Femur (tissue), 1 donor: ENCODE measurements around the gene ADCY2.

Experiments used
- DNase-seq: peaks from one replicate; pipeline ENCODE4 v3.0.0-alpha.2; 2017

The ADCY2 gene

DNA sequence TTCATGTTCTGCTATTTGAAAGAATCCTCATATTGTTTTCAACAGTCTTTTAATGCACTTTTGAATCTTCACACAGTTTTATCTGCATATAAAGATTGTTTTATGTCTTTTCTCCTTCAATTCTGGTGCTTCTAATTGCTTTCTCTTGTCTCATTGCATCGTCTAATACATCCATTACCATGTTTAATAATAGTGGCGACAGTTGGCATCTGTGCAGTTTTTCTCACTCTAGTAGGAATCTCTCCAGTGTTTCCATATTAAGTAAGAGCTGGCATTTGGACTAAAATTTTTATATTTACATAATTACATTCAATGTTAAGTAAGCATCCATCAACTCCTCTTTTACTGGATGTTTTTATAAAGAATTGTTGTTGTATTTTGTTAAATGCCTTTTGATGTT lies 49.9 kb downstream of the ADCY2 start:
- no peak for DNase-seq

DNA sequence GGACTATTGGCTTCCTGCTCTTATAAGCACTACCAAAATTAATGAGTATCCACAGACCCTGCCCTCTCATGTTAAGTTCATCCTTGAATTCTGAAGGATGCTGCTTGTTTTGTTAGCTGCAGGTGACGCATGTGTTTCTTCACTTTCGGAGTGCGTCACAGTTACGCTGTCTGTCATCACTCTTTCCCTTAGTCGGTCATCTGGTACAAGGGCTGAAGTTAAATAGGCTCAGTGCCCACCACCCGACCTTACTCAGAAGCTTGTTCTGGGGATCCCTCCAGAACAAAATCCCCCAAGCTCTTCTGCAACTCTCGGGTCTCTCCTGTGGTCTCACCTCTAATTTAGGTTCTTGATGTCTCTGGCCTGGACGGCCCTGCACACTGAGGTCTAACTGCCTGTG lies 51.0 kb downstream of the ADCY2 start:
- DNase-seq, result no peak

DNA sequence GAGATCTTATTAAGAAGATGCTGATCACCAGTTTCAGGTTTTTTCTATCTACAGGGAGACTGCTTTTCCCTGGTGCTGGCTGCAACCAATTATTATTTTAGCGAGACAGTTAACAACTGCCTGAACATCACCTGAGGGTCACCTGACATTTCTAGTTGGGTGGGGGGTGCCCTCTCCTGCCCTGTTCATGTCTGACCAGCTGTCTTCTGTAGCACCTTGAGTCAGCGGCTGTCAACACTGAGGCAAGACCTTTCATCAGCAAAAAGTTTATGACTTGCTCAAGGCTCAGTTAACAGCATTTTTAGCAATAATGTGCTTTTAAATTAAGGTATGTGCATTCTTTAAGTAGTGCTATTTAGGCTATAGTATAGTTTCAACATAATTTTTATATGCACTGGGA lies 58.0 kb downstream of the ADCY2 start:
- no peak for DNase-seq

DNA sequence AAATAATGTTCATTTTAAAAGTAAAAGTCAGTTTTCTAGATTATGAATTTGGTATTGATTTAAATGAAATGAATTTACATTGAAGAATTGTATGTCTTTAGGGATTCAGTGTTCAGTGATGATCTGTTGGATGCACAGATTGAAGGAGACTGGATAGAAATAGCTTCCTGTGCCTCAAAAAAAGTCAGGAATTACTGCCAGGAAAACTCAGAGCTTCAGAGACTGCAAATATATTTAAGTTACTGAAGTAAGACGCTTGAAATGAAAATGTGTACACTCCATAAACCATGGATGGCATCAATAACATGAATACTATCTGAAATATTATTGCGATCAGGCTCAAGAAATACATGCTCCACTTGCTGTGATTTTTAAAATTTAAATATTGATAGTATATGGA lies 60.3 kb downstream of the ADCY2 start:
- DNase-seq, result no peak

DNA sequence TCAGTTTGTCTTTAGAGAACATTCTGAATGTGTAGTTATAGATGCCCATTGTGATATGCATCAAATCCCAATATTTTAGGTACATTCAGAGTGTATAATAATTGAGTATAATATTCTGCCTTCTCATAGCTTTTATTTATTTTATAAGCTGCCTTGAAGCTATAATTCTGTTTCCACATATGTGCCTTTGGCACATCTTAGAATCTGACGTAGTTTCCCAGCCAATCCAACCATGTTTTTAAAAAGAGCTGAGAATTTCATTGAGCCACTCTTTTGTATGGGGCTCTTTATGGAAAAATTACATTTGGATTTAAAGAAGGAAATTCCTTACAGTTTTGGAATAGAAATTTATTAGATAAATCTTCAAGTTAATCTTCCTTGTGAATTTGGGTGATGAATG lies 65.4 kb downstream of the ADCY2 start:
- DNase-seq, result no peak

DNA sequence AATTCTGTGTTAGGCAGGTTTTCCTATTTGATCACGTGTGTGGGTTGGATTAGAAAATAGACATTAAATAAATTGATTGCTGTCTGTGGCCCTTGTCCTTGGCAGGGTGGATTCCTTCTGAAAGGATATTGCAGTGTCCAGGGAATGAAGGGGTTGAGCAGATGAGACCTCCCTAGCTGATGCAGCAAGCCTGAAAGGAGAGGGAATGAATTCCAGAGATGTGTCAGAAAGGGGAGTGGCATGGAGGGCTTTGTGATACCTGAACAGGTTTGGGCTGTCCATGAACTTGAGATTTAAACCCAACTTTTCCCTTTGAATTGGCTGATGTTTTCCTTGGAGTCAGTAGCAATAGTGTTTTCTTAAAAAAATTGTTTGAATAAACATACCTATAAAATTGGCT lies 66.8 kb downstream of the ADCY2 start:
- DNase-seq, result no peak

DNA sequence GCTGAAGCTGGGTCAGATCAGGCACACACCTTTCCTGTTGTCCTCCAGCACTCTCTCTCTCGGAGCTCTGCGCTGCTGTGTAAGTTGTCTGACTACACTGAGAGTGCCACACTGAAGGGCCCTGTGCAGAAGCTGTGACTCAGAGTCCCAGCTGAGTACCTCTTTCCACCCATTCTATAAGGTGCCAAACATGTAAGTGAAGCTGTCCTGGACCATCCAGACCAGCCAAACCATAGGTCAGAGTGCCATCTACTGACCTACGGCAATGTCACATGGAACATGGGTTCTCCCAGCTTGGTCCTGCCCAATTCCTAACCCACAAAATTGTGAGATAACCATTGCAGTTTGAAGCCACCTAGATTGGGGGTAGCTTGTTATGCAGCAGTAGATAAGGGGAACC lies 68.2 kb downstream of the ADCY2 start:
- DNase-seq, result no peak

DNA sequence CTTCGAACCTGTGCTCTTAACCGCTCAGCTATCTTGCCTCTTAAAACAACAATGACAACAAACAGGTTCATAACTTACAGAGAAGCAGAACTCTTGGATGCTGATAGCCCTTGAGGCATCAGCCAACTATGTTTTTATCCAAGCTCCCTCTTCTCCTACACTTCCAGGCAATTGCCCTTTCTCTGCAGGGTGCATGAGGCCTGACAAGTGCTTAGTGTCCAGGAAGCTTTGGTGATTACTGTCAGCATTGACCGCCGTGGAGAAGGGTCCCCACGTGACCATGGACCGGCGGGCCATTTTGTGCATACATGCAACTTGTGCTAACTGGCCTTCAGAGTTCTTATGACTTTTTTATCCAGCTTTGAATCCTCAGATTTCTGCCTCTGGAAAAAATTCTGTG lies 71.2 kb downstream of the ADCY2 start:
- DNase-seq, result no peak

DNA sequence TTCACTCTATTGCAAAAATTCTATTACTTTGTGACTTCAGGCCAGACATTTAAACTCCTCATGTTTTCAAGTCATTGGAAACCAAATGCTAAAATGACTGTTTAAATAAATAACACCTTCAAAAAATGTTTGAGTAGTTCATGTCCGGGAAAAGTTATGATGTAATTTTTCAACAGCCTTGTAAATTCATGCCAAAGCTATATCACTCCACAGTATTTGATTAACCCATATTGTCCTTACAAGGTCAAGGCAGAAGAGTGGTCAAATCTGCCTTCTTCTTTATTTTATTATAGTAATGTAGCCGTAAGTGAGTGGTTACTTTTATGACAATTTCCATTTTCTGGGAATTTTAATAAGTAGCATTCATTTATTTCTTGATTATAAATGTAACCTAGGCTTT lies 72.8 kb downstream of the ADCY2 start:
- no peak for DNase-seq

DNA sequence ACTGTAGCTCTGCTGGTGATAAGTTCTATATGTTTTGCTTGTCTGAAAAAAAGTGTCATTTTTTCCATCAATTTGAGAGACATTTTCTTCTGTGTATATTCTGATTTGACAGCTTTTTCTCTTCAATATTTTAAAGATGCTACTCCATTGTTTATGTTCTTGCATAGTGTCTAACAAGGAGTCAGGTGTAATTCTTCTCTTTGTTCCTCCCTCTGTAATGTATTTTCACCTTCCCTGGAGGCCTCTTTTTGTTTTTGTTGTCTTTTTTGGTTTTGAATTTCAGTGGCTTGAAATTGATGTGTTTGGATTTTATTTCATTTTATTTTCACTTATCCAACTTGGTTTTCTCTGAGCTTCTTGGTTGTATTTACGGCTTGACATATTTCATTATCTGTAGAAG lies 75.8 kb downstream of the ADCY2 start:
- DNase-seq, result no peak

DNA sequence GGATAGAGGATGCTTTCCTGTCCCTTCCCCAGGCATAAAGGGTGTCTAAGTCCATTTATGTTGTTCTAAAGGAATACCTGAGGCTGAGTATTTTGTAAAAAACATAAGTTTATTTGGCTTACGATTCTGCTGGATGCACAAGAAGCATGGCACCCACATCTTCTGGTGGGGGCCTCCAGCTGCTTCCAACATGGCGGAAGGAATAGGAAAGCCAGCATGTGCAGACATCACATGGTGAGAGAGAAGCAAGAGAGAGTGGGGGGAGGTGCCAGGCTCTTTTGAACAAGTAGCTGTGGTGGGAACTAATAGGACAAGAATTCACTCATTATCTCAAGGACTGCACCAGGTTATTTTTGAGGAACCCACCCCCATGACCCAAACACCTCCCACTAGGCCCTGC lies 77.2 kb downstream of the ADCY2 start:
- DNase-seq, result no peak

DNA sequence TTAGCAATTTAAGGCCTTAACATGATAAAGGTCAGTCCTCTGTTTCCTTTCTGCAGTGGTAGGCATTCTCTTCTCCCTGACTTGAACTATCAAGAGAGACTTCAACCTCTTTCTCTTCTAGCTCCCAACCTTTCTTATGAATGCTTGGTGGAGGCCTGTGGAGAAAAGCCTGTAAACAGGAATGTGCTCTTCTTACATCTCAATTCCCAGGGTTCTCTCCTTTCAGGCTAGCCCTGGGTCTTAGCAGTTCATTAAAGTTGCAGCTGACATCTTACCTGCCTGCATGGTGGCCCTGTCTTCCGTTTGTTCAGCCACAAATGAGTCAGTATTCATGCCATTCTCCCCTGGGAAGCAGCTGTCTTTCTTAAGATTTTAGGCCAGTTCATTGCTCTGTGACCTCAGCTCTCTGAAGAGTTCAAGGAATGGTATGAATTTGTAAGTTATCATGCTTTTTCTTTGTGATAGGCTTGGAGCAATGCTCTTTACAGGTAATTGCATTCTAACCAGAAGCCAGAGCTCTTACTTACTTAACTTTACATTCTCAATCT lies 77.8 kb downstream of the ADCY2 start:
- DNase-seq, result no peak

DNA sequence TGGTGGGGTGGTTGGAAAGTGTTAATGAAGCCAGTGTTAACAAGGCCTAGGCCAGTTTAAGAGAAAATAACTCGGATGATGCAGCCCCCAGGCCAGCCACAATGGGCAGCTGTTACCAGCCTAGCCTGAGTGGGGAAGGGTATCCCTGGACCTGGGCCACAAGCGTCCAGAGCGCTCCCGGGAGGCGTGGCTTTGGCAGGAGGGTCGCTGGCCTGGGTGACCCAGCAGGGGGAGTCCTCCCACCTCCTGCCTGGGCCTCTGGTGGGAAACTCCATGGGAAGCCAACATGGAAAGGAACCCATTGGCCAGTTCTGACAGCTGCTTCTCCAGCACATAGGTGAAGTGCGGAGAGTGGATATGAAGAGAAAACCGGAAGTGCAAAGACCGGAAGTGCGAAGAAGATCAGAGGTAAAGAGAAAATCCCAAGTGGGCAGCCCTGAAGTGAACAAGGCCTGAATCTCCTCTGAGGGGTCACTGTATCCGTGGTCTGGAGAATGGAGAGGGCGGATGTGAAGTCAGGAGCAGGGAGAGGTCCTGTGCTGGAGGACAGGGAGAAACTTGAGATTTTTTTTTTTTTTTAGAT lies 79.0 kb downstream of the ADCY2 start:
- DNase-seq, result no peak

DNA sequence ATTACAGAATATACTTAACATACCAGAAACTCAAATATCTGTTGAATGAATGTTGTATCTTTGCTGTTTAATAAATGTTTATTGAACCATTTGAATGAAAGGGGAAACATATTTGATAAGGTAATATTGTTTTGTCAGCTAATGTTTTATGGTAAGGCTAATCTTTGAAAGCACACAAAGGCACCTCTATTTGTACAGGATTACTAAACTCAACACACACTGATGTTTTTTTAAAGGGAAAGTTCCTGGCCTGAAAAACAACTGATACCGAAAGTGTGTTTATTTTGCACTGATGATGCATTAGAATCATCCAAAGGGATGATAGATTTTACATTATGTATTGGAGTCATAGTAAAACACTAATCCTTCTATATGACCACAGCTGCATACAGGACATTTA lies 82.5 kb downstream of the ADCY2 start:
- DNase-seq, result no peak

DNA sequence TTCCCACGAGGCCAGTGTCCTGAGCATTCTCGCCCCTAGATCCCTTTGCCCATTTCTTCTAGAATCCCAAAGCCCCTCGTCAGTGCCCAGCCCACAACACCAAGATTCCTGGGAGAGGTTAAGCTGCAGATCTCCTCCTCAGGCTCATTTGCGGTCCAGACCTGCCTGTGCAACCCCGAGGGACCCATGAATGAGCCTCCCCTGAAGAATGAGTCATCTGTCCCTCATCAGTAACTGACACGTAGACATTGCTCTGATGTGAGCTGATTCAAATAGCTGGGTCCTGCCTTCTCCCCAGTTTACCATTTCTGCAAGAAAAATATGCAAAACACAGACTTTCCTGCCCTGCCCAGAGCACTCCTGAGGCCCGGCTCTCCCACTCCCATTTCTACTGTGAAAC lies 92.8 kb downstream of the ADCY2 start:
- no peak for DNase-seq

DNA sequence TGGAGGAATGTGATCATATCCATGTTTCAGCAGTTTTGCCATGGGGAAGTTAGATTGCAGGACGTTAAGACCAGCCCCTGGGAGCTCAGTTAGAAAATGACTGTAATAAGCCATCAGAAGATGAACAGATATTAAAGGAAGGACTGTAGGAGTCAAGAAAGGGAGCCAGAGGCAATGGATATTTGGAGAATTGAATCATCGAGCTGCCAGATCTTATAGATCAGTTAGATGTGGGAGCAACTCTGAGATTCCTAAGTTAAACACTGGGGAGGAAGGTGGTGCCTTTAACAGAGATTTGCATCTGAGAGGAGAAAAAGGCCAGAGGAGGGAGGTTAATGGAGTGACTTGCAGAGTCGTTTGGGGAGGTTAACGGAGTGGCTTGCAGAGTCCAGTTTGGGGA lies 96.4 kb downstream of the ADCY2 start:
- no peak for DNase-seq

DNA sequence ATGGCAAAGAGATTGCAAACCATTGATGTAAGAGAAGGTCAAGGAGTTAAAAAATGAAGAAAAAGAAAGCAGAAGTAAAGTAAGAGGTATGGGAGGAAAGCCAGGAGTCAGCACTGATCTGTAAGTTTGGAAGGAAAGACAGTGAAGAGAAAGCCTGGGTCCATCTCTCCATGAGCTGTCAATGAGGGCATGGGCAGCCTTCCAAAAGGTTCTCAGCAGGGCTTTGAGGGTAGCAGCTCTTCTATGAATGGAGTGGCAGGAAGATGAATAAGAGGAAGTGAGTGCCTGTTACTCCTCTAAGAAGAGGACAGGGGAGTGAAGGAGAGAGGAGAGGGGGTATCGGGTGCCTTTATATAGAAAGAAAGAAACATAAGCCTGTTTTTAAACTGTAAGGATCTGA lies 97.1 kb downstream of the ADCY2 start:
- no peak for DNase-seq

DNA sequence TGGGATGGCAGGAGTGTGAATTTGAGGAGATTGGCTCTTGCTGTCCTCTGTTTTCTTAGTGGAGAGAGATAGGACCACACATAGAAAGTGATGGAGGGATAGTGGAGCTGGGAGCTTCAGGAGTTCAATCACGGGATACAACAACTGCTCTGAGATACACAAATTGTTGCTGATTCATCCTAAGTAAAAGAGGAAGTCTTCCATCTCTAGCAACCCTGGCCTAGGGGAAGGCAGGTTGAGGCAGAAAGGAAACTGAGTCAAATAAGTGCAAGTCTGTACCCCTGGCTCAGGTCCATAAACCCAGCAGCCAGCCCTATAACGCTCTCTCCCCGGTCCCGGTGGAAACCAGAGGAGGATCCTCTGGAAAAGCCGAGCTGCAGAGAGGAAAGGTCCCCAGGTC lies 97.7 kb downstream of the ADCY2 start:
- no peak for DNase-seq

DNA sequence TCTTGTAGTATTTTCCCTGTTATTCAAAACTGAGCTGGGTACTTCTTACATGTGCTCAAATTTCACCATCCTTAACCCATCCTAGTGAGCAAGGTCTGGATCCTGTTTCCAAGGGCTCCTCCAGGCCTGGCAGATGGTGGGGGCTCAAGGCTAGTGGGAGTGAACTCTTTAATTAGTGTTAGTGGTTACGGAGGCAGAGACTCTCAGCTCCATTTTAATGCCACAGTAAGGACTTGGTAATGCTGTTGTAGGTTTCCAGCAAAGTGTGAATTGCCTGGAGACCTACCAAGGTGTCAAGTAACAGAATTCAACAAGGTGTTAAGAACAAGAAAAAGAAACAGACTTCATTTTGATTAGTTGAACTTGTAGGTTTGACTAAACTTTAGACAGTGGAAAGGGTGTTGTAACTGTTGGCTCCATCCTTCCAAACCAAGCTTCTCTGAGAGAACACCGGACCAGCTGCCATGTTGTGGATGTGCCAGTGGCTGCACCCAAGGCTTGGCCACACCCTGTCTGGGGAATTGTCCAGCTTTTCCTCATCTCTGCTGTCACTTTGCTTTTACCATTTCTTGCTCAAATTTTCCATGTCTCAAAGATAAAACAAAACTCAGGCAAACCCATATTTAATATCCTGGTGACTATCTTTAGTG lies 98.7 kb downstream of the ADCY2 start:
- DNase-seq, result no peak

DNA sequence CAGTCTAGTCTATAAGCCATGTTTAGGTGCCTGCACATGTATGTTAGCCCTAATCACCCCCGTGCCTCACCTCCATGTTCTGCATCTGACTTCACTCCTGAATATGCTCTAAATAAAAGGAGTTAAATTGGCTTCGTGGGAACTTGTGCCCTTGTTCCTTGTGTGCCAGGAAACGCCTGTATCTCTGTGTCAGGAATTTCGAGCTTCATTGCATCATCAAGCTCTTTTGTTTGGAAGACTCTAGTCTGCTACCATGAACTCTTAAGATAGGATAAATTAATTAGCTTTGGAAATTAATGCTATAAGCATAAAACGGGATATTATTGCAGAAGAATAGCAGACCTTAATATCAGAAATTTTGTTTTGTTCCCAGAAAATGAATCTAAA lies 99.2 kb downstream of the ADCY2 start:
- DNase-seq, result no peak

DNA sequence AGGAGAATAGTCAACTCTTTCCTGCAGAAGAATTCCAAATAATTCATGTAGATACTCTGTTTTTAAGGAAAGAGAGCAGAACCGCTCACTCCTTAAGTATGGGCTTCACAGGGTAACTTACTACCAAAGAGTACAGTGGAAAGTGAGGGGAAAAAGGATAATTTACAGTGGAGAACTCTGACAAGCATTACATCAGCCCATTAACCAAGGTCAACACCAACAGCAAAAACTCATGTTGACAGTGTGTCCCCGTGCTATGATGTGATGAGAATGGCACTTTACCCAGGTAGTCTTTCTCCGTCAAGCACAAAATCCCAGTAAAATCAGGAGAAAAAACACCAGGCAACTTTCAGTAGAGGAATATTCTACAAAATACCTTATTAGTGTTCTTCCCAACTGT lies 104.3 kb downstream of the ADCY2 start:
- DNase-seq, result no peak

DNA sequence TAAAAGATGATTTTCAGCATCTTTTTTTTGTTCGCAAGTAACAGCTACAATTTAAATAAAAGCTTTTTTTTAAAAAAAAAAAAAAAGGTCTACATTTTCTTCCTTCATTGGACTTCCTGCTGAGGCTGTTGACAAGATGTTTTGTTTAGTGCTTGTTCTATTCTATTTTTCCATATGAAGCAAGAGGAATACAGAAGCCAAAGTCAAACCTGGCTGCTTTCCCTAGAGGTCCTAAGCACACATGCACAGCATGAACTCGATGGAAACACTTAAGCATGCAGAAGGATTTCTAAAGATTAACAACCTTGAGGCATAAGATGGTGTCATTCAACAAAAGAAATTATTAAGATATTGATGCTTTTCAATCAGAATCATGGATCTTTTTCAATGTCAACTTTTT lies 105.1 kb downstream of the ADCY2 start:
- no peak for DNase-seq

DNA sequence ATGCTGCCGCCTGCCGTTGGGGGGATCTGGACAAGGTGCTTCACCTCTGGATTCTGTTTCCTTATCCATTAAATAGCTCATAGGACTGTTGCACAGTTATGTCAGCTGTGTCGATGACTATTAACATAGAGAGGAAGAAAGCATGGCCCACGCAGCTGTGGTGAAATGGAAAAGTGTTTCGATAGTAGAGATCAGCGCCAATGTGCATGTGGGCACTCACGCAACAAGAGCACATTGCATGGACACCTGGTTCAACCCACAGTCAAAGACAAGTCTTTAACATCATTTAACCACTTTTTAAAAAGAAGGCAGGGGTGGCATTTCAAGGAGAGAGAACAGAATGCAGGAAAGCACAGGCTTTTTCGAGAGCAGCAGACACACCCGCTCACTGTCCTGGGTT lies 107.6 kb downstream of the ADCY2 start:
- no peak for DNase-seq

DNA sequence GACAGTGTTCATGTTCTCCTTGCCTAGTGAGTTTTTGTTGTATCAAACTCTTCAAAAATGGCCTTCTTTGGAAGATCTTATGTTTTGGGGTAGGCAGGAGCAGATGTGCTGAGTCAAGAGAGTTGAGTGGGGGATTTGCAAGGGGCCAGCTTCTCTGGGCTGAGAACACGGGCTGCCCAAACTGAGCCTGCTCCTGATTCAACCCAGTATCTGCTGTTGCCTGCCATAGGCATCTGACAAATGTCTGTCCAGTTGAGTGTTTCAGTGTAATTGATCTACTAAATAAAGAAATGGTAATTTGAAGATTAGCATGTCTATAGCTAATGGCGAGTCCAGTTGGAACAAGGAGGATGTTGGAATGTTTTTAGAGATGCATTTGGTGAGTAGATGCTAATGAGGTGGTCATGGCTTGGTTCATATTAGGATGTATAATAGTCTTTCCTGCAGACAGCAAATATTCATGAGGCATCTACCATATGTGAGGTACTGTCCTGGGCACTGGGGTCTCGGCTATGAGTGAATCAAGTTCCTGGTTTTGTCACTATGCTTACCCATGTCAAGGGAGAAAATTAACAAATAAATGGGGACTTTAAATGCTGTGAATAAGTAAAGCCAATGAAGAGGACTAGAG lies 119.5 kb downstream of the ADCY2 start:
- no peak for DNase-seq

DNA sequence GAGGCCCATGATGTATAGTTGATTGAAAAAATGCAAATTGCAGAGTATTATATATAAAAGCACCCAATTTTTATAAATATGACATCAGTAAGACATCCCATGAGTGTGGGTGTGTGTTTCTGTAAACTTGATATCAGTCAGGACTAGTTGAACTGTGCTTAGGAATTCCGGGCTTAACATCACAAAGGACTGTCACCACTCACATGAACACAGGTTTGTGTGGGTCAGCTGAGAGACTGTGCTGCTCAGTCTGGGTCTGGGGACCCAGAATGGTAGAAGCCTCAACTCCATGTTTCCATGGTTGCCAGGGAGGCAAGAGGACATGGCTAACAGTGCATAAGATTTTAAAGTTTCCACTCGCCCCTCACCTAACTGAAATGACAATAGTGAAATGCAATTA lies 120.3 kb downstream of the ADCY2 start:
- DNase-seq, result no peak
